Heart left ventricle (tissue), 13 donors: ENCODE measurements around the gene S100A11.

Experiments used
- POLR2A ChIP-seq, 2 donors: fragments of 450-650 bp; IDR thresholded peaks; one replicate each; pipeline ENCODE4 v1.6.1; 2017; ENCODE audit warnings: antibody characterized with exemption in 2 of 2, mild to moderate bottlenecking in 2 of 2, moderate library complexity in 2 of 2
- TF ChIP-seq, protein P1 (sequence below), 12 donors: fragments of 200-600 bp; sonication (generic) in 4 of 12; IDR thresholded peaks; one replicate each; pipeline versions ENCODE4 v1.5.0 to v1.8.0; 2018 to 2022; ENCODE audit warnings: antibody characterized with exemption in 12 of 12, mild to moderate bottlenecking in 5 of 12
- donor health status: ischemic (EF 13 %, LVEDD 7.1; RV severe dilation, severe dysfunction).
- donor health status: DM: no; HTN: yes; CAD: no.
- donor health status: DM: no; HTN: no; CAD: no.
- donor health status: ischemic (EF 25% LVEDD 6.9; RV normal size, moderate dysfunction).
- donor health status: ischemic (EF 25% LVEDD 5.7; RV mildly dilated, moderate dysfunction).
- donor health status: ischemic (EF 35%, LVEDD 5.7; RV mildly dilated, moderate dysfunction).
- donor health status: nonischemic (EF 11% LVEDD 7.7; RV severe dilation, severe dysfunction).
- donor health status: DM: yes; HTN: yes; CAD: no.
- donor health status: PGD.
- donor health status: ischemic (EF 29% LVEDD 5.4; RV normal size, mild dysfunction).
- donor health status: nonischemic (EF 23%, LVEDD 6.1; RV moderate dilation, normal function).

DNA sequence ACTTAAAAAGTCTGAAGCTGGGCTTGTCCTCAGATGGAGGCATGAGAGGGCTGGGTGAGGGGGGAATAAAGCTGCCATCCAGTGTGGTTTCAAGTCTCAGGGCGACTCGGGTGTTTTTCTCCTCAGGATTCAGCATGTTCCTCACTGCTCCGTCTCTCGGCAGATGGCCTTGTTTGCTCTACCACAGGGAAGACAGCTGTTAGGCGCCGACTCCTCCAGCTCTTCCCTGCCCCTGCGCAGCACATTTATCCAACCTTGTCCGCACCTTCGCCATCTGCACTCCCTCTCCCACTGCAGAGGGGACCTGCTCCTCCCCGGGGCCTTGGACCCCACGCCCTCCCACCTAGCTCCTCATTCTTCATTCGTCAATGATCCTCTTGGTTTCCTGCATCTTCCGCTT is 16.6 kb upstream of the S100A11 start:
- TF ChIP-seq, protein P1, sequence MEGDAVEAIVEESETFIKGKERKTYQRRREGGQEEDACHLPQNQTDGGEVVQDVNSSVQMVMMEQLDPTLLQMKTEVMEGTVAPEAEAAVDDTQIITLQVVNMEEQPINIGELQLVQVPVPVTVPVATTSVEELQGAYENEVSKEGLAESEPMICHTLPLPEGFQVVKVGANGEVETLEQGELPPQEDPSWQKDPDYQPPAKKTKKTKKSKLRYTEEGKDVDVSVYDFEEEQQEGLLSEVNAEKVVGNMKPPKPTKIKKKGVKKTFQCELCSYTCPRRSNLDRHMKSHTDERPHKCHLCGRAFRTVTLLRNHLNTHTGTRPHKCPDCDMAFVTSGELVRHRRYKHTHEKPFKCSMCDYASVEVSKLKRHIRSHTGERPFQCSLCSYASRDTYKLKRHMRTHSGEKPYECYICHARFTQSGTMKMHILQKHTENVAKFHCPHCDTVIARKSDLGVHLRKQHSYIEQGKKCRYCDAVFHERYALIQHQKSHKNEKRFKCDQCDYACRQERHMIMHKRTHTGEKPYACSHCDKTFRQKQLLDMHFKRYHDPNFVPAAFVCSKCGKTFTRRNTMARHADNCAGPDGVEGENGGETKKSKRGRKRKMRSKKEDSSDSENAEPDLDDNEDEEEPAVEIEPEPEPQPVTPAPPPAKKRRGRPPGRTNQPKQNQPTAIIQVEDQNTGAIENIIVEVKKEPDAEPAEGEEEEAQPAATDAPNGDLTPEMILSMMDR (IDR thresholded peaks at IDR 0.05): no peak
- TF ChIP-seq POLR2A (IDR thresholded peaks at IDR 0.05): no peak
